T-cell (primary cell): ENCODE data around the gene AP3S2. TPM values are rescaled to one million over a fixed set of nuclear protein-coding genes. Genes with fewer than 3 reads are reported as not detected.
"Not testable (repeated sequence)": the region's sequence is repeated elsewhere in the genome, so short reads cannot be mapped to it uniquely, and the experiment has no call there.

Source experiments
- ATAC-seq, 4 experiments: fragments of 200-7000 bp in 3 of 4; fragments of 150-1000 bp in 1 of 4; cut with Tn5 transposase; replicated peaks in 1 of 4; 1 replicate in 3 of 4; 2 replicates in 1 of 4; pipeline ENCODE4 v1.10.0; 2021; ENCODE audit warnings: moderate library complexity in 3 of 4, mild to moderate bottlenecking in 2 of 4, moderate number of reproducible peaks in 1 of 4
- CTCF ChIA-PET, 2 donors: fragments of 300-600 bp; sonication (Branson Sonifier 250); formaldehyde crosslinking; loops; one replicate each; lab custom pipeline; 2022; ENCODE audit warnings: antibody characterized with exemption in 2 of 2; lab: Charles Lee
- POLR2A ChIA-PET, 2 donors: fragments of 300-600 bp; sonication (Branson Sonifier 250); formaldehyde crosslinking; loops; one replicate each; lab custom pipeline; 2022; ENCODE audit warnings: antibody characterized with exemption in 2 of 2; lab: Charles Lee
- DNase-seq, 35 experiments: peaks; one replicate each; pipeline versions ENCODE4 v3.0.0 to v3.0.0-alpha.2; 2013 to 2023
- H3K27ac ChIP-seq: one replicate; pipeline ENCODE4 v1.5.1; 2013; ENCODE audit warnings: low read length
- H3K27me3 ChIP-seq, 2 experiments: replicated peaks in 1 of 2; 1 replicate in 1 of 2; 2 replicates in 1 of 2; pipeline versions ENCODE4 v1.6.1 to v1.7.0; 2013; ENCODE audit warnings: low read length in 1 of 2, mixed read lengths in 1 of 2; ENCODE audit not compliant: control insufficient read depth in 2 of 2, insufficient read depth in 2 of 2; ENCODE audit errors: extremely low read depth in 1 of 2
- H3K36me3 ChIP-seq, 2 donors: 1 replicate in 1 of 2; 2 replicates in 1 of 2; pipeline versions ENCODE4 v1.6.1 to v1.7.0; 2013; ENCODE audit warnings: low read length in 1 of 2; ENCODE audit not compliant: control insufficient read depth in 2 of 2, insufficient read depth in 1 of 2; ENCODE audit errors: extremely low read depth in 1 of 2
- H3K4me1 ChIP-seq, 2 experiments: 1 replicate in 1 of 2; 2 replicates in 1 of 2; pipeline versions ENCODE4 v1.6.1 to v1.7.0; 2013; ENCODE audit warnings: low read length in 2 of 2, mixed read lengths in 1 of 2; ENCODE audit not compliant: insufficient read depth in 2 of 2, control insufficient read depth in 1 of 2; ENCODE audit errors: extremely low read depth in 1 of 2
- H3K4me3 ChIP-seq, 2 donors: 1 replicate in 1 of 2; 2 replicates in 1 of 2; pipeline versions ENCODE4 v1.5.1 to v1.7.0; 2013; ENCODE audit warnings: mild to moderate bottlenecking in 2 of 2, low read length in 1 of 2, moderate library complexity in 1 of 2; ENCODE audit not compliant: control insufficient read depth in 1 of 2; ENCODE audit errors: extremely low read depth in 1 of 2
- H3K9me3 ChIP-seq: 2 replicates; pipeline ENCODE4 v1.7.0; 2013
- H3K27ac Mint-ChIP-seq, 2 donors: one replicate each; pipeline ENCODE4 v1.8.0; 2020 to 2021; ENCODE audit warnings: mild to moderate bottlenecking in 2 of 2, mixed read lengths in 2 of 2
- H3K27me3 Mint-ChIP-seq, 2 donors: one replicate each; pipeline ENCODE4 v1.8.0; 2021 to 2022; ENCODE audit warnings: mixed read lengths in 2 of 2
- H3K36me3 Mint-ChIP-seq: one replicate; pipeline ENCODE4 v1.8.0; 2021; ENCODE audit warnings: mixed read lengths
- H3K4me1 Mint-ChIP-seq, 3 donors: one replicate each; pipeline ENCODE4 v1.8.0; 2020 to 2022; ENCODE audit warnings: mixed read lengths in 3 of 3, mild to moderate bottlenecking in 1 of 3
- H3K4me3 Mint-ChIP-seq, 3 donors: one replicate each; pipeline ENCODE4 v1.8.0; 2020 to 2022; ENCODE audit warnings: mild to moderate bottlenecking in 3 of 3, mixed read lengths in 3 of 3, moderate library complexity in 3 of 3
- H3K9me3 Mint-ChIP-seq, 3 donors: one replicate each; pipeline ENCODE4 v1.8.0; 2020 to 2022; ENCODE audit warnings: mixed read lengths in 3 of 3
- WGBS: methylation state at CpG from one replicate; pipeline ENCODE4 v1.1.5; 2013; ENCODE audit warnings: missing lambda C conversion rate; ENCODE audit not compliant: insufficient coverage; 5-methylcytosine and 5-hydroxymethylcytosine counted together
- total RNA-seq, 35 experiments: library from RNA in 6 of 35; stranded (reverse) in 6 of 35; fragments of 120-200 nt in 1 of 35; gene quantifications; one replicate each; pipeline versions ENCODE4 v1.2.1 to v1.2.4 and lab custom pipeline; 2013 to 2026

Gene AP3S2
- total RNA-seq, 5 donors from 2014 or later (not counting 1 experiment from before 2014, with no cell fraction given) = 22.8 to 30.5 (median 24.9) TPM

DNA sequence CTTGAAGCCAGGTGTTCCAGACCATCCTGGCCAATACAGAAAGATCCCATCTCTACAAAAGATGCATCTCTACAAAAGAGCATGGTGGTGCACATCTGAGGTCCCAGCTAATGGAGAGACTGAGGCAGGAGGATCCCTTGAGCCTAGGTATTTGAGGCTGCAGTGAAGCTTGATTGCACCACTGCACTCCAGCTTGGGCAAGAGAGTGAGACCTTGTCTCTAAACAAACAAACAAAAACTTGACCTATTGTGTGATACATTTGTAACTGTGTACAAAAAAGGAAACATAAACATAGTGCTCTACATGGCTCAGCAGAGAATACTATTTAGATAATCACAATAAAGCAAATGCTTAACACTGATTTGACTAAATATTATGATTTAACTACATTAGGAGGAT is 97.8 kb downstream of the AP3S2 start:
- Mint-ChIP-seq H3K4me1 (no peaks in the 10 kb centered on the region), H3K27ac (no peak overlapping the region), H3K27me3 (peaks cover 5 to 14% of the 10 kb centered on the region in 2 donors), H3K4me3 (no peak overlapping the region), H3K36me3 (no peaks in the 10 kb centered on the region), H3K9me3 (peaks cover 4 to 18% (median 6%) of the 10 kb centered on the region in 3 donors)
- POLR2A ChIA-PET = no interaction called here
- H3K27ac ChIP-seq = no peak overlapping the region
- H3K36me3 ChIP-seq = no peaks in the 10 kb centered on the region
- H3K4me3 ChIP-seq = no peak overlapping the region
- no peaks in the 10 kb centered on the region for H3K4me1 ChIP-seq
- H3K27me3 ChIP-seq = peaks cover 0 to 15% of the 10 kb centered on the region in 2 experiments
- H3K9me3 ChIP-seq = no peaks in the 10 kb centered on the region
- CTCF ChIA-PET = no interaction called here
- no peak for ATAC-seq
- no peak for DNase-seq

DNA sequence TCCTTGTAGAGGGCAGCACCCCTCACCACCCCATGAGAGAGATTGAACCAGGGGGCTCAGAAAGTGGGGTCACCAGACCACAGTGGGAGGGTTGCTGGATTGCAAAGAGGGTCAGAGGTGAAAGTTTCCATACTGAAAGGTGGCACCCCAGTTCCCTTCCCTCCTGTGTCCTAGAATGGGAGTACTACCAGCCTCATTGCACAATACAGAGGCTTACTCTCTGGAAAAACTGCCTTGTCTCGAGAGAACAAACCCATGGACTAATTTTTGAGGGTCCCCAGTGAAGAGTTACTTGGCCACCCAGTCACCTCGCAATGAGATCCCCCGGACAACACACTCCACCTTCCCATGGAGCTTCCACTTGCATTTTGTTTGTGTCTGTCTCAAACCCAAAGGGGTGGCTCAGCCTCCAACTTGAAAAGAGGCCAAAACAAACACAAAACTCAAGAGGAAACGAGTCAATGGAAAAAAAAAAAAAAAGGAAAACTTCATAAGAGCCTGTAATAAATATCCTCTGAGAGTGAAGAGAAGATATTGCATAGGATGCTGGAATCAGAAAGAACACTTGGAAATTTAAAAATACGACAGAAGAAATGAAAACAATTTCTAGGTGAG is 99.1 kb downstream of the AP3S2 start:
- Histone ChIP-seq H3K36me3 (no peaks in the 10 kb centered on the region), H3K9me3 (no peaks in the 10 kb centered on the region), H3K27ac (no peak overlapping the region), H3K4me3 (no peak overlapping the region), H3K27me3 (peaks cover 0 to 20% of the 10 kb centered on the region in 2 experiments), H3K4me1 (no peaks in the 10 kb centered on the region)
- H3K27me3 Mint-ChIP-seq = peaks cover 0 to 14% of the 10 kb centered on the region in 2 donors
- no peaks in the 10 kb centered on the region for H3K36me3 Mint-ChIP-seq
- peaks cover 4 to 18% (median 6%) of the 10 kb centered on the region in 3 donors for H3K9me3 Mint-ChIP-seq
- CTCF ChIA-PET = interaction anchor here in 1 of 2 donors (0.6 kb wide), 1 partner anchor 12 kb away, joined by 4 read pairs; no protein-coding TSS in a partner anchor
- ATAC-seq (no peak), DNase-seq (no peak)
- H3K27ac Mint-ChIP-seq = no peak overlapping the region
- H3K4me1 Mint-ChIP-seq = no peaks in the 10 kb centered on the region
- 60% methylated on average over 2 of the region's 5 CpGs for WGBS
- no peak overlapping the region for H3K4me3 Mint-ChIP-seq
- POLR2A ChIA-PET = no interaction called here

DNA sequence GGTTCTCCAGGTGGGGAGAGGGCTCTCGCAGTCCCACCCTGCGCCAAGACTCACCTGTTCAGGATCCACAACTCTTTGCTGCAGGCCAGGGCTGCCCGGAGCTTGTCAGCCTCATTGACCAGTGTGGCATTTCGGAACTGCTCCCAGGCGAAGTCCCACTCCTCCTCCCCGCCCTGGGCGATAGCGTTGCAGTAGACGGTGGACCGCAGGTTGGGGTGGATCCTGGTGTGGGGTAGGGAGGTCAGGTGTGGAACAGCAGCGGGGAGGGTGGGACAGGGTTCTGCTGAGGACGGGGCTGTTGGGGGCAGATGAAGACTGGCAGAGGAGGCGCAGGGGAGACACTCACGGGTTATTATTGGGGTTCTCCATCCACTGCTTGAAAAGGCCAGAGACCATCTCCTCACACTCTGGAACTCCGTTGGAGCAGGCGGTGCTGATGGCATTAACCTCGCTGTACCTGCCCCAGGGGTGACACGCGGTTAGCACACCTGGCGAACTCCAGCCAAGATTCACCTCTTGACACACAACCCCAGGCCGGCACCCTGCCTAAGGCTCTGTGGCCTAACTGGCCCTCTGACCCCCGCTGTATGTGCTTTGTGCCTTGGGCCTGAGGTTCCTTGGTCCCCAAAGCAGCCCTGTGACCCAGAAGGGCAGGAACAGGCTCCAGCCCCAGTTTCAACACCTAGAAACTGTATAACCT is 101.5 kb downstream of the AP3S2 start:
- Mint-ChIP-seq H3K36me3 (peaks cover 2% of the 10 kb centered on the region), H3K9me3 (peaks cover 6 to 28% (median 13%) of the 10 kb centered on the region in 3 donors), H3K4me3 (no peak overlapping the region), H3K27ac (no peak overlapping the region), H3K27me3 (peaks cover 0 to 14% of the 10 kb centered on the region in 2 donors), H3K4me1 (no peaks in the 10 kb centered on the region)
- no peaks in the 10 kb centered on the region for H3K36me3 ChIP-seq
- H3K9me3 ChIP-seq = no peaks in the 10 kb centered on the region
- WGBS = 95% methylated on average over 13 of the region's 22 CpGs
- H3K27me3 ChIP-seq = peaks cover 0 to 16% of the 10 kb centered on the region in 2 experiments
- no peak for ATAC-seq
- H3K4me1 ChIP-seq = no peaks in the 10 kb centered on the region
- H3K4me3 ChIP-seq = no peak overlapping the region
- no peak overlapping the region for H3K27ac ChIP-seq
- ChIA-PET POLR2A (no interaction called here), CTCF (no interaction called here)
- no peak for DNase-seq

DNA sequence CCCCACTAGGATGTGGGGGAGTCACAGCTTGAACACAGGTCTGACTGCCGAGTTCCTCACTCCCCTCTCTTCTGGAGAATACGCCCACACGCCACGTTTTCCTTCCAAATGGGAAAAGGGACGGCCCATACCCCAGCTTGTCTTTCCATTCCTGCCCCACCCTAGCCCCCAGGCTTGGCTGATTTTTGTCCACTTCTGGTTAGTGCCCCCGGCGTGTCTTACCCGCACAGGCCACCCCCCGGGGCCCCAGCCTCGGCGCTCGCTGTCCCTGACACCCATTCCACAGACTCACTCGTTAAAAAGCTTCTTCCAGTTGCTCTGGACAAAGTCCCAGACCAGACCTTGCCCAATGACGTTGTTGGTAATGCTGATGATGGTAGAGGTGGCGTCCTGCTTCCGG is 103.1 kb downstream of the AP3S2 start:
- CTCF ChIA-PET = no interaction called here
- no peak overlapping the region for H3K4me3 Mint-ChIP-seq
- H3K36me3 Mint-ChIP-seq = peaks cover 2% of the 10 kb centered on the region
- H3K9me3 ChIP-seq = no peaks in the 10 kb centered on the region
- no peak overlapping the region for H3K4me3 ChIP-seq
- peaks cover 0 to 16% of the 10 kb centered on the region in 2 experiments for H3K27me3 ChIP-seq
- POLR2A ChIA-PET = no interaction called here
- no peak for DNase-seq
- H3K27ac Mint-ChIP-seq = no peak overlapping the region
- peaks cover 0 to 14% of the 10 kb centered on the region in 2 donors for H3K27me3 Mint-ChIP-seq
- H3K27ac ChIP-seq = no peak overlapping the region
- H3K4me1 ChIP-seq = no peaks in the 10 kb centered on the region
- no peaks in the 10 kb centered on the region for H3K36me3 ChIP-seq
- no peak for ATAC-seq
- 86% methylated on average over 7 of the region's 16 CpGs for WGBS
- H3K9me3 Mint-ChIP-seq = peaks cover 4 to 19% (median 8%) of the 10 kb centered on the region in 3 donors
- H3K4me1 Mint-ChIP-seq = no peaks in the 10 kb centered on the region

DNA sequence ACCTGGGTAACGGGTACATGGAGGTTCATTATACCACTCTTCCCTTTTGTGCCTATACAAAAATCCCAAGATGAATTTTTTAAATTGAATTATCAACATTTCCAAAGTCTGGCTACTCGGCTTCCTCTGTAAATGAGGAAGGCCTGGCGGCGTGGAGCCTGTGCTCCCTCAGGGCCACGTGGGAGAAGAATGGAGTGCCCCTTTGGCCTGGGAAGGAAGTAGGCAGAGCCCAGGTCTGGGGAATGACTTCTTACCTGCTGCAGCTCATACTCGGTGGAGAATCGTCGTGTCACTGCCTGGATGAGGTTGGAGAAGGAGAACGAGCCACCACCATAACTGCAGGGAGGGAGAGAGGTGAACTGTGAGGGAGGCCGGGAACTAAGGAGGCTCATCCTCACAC is 103.6 kb downstream of the AP3S2 start:
- ChIA-PET POLR2A (no interaction called here), CTCF (interaction anchor here in 1 of 2 donors (0.6 kb wide), 1 partner anchor 206 kb away, joined by 3 read pairs; no protein-coding TSS in a partner anchor)
- Histone ChIP-seq H3K9me3 (no peaks in the 10 kb centered on the region), H3K4me3 (no peak overlapping the region), H3K27ac (no peak overlapping the region), H3K27me3 (peaks cover 0 to 19% of the 10 kb centered on the region in 2 experiments), H3K36me3 (no peaks in the 10 kb centered on the region), H3K4me1 (no peaks in the 10 kb centered on the region)
- peaks cover 4 to 14% (median 8%) of the 10 kb centered on the region in 3 donors for H3K9me3 Mint-ChIP-seq
- no peaks in the 10 kb centered on the region for H3K4me1 Mint-ChIP-seq
- no peak overlapping the region for H3K27ac Mint-ChIP-seq
- WGBS = 100% methylated on average over 4 of the region's 10 CpGs
- ATAC-seq (no peak), DNase-seq (no peak)
- no peak overlapping the region for H3K4me3 Mint-ChIP-seq
- peaks cover 2% of the 10 kb centered on the region for H3K36me3 Mint-ChIP-seq
- peaks cover 0 to 17% of the 10 kb centered on the region in 2 donors for H3K27me3 Mint-ChIP-seq

DNA sequence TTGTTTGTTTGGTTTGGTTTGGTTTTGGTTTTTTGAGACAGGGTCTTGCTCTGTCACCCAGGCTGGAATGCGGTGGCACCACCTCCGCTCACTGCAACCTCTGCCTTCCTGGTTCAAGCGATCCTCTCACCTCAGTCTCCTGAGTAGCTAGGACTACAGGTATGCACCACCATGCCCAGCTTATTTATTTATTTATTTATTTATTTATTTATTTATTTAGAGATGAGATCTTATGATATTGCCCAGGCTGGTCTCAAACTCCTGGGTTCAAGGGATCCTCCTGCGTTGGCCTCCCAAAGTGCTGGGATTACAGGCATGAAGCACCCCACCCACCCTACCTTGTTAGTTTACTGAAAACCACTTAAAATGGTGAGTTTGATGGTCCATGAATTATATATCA is 105.2 kb downstream of the AP3S2 start:
- DNase-seq, H3K4me3 ChIP-seq, H3K36me3 ChIP-seq, ATAC-seq, H3K4me1 Mint-ChIP-seq, H3K36me3 Mint-ChIP-seq, H3K27ac Mint-ChIP-seq, POLR2A ChIA-PET, H3K9me3 ChIP-seq, H3K27ac ChIP-seq, H3K4me1 ChIP-seq, H3K4me3 Mint-ChIP-seq, CTCF ChIA-PET: not testable (repeated sequence)
- no CpG with 5 or more reads among the region's 4 CpGs for WGBS
- H3K27me3 Mint-ChIP-seq = peaks cover 0 to 16% of the 10 kb centered on the region in 2 donors
- peaks cover 0 to 31% of the 10 kb centered on the region in 2 experiments for H3K27me3 ChIP-seq
- peaks cover 4 to 12% (median 8%) of the 10 kb centered on the region in 3 donors for H3K9me3 Mint-ChIP-seq
